Activated effector memory CD4-positive, alpha-beta T cell treated with anti-CD3 and anti-CD28 coated beads, Interleukin-2, amount 50 U/mL, for 16 hours (primary cell): ENCODE results near the gene NEK5.
"Not testable (repeated sequence)": the region's sequence is repeated elsewhere in the genome, so short reads cannot be mapped to it uniquely, and the experiment has no call there.

Source experiments
- DNase-seq: peaks from one replicate; pipeline ENCODE4 v3.0.0-alpha.2; 2020

The NEK5 gene, protein sequence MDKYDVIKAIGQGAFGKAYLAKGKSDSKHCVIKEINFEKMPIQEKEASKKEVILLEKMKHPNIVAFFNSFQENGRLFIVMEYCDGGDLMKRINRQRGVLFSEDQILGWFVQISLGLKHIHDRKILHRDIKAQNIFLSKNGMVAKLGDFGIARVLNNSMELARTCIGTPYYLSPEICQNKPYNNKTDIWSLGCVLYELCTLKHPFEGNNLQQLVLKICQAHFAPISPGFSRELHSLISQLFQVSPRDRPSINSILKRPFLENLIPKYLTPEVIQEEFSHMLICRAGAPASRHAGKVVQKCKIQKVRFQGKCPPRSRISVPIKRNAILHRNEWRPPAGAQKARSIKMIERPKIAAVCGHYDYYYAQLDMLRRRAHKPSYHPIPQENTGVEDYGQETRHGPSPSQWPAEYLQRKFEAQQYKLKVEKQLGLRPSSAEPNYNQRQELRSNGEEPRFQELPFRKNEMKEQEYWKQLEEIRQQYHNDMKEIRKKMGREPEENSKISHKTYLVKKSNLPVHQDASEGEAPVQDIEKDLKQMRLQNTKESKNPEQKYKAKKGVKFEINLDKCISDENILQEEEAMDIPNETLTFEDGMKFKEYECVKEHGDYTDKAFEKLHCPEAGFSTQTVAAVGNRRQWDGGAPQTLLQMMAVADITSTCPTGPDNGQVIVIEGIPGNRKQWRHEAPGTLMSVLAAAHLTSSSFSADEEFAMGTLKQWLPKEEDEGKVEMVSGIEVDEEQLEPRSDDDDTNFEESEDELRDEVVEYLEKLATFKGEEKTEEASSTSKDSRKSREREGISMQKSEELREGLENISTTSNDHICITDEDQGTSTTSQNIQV

GRCh38 chr13:52128714-52129700, at the start of gene NEK5:
NEK5 (minus strand) TSS chr13:52129073; CDS start chr13:52127482, 1,591 bp downstream.
- peak; percentile 83 for DNase-seq

DNA sequence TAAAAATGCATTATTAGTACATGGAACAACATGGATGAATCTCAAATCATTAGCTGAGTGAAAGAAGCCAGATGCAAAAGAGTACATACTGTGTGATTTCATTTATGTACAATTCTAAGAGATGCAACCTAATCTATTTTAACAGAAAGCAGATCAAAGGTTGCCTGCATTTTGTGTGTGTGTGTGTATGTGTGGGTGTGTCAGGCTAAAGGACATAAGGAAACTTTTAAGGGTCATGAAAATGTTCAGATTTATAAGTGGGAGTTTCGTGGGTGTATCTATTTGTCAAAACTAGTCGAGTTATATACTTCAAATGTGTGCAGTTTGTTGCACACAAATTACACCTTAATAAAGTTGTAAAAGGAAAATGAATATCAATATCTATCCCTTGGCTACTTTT, 48.4 kb upstream of the NEK5 start:
- DNase-seq: no peak

DNA sequence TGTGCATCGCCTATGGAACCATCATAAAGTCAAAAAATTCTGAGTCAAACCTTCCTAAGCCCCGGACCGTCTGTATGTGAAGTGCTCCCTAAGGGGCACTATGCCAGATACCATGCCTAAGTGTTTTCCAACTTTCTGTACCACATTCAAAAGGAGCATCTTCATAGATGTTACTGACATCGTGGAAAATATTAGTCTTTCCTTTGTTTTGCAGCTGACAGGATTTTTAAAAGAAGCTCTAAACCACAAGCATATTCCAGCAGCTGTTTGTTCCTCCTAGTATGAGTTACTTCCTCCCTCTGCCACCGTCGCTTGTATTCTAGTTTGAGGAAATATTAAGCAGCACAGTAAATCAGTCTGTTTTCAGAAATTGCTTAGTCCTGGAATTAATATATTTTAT, 45.1 kb upstream of the NEK5 start:
- not testable (repeated sequence) for DNase-seq

DNA sequence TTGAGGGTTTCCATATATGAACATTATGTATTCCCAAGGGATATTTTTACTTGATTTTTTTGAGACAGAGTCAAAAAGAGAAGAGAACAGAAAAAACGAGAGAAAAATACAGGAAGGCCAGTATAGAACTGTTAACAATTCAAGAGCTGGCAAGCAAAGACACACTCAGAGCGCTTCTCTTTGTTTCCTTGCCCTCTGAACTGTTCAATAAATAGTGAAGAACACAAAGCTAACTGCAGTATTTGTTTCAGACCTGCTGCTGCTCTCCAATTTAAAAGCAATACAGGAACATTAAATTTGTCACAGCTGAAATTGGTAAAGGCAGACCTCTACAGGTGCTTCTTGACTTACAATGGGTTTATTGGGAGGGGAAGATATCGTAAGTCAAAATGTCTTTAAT, 44.5 kb upstream of the NEK5 start:
- DNase-seq: no peak

DNA sequence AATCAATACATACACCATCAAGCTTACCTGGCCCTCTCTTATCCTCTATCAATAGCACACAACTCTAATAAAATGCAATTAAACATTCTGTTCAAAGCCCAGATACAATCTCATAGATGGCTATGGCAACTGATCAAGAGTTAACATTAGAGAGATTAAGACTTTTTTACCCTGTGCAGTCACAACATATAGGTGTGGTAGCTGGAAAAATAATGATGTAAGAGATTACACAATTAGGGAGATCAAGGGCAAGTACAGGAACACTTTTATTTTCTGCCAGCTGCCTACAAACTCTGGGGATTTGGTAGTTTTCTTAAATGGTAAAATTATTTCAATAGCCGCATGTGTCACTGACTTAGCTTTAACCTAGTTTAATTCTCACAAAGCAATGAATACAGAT, 42.8 kb upstream of the NEK5 start:
- DNase-seq: not testable (repeated sequence)

- DNase-seq: not testable (repeated sequence)
These were observed 42.0 kb upstream of the NEK5 start for GRCh38 chr13:52170828-52171391.

- DNase-seq: no peak
These were observed 41.0 kb upstream of the NEK5 start for GRCh38 chr13:52169839-52170238.

GRCh38 chr13:52165411-52165810, 36.5 kb upstream of the NEK5 start:
- DNase-seq: no peak

DNA sequence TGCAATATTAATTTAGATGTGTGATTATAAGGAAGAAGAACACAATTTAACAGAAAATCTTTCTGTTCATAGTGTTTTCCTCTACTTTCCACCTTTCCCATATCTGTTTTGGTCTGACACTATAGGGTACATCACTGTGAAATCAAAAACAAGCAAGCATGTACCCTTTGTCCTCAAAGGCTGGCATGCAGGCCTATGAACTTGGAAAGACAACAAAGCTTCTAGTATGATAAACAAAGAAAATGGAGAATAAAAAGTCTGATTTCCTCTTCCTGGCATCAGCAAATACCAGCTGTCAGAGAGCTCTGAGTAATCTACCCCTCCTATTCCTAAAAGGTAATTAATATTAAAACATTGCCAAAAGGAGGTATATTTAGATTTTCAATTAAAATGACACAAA, 36.1 kb upstream of the NEK5 start:
- no peak for DNase-seq

- not testable (repeated sequence) for DNase-seq
These were observed 35.0 kb upstream of the NEK5 start for GRCh38 chr13:52163878-52164277.

GRCh38 chr13:52162279-52163101, 33.6 kb upstream of the NEK5 start:
- no peak for DNase-seq

DNA sequence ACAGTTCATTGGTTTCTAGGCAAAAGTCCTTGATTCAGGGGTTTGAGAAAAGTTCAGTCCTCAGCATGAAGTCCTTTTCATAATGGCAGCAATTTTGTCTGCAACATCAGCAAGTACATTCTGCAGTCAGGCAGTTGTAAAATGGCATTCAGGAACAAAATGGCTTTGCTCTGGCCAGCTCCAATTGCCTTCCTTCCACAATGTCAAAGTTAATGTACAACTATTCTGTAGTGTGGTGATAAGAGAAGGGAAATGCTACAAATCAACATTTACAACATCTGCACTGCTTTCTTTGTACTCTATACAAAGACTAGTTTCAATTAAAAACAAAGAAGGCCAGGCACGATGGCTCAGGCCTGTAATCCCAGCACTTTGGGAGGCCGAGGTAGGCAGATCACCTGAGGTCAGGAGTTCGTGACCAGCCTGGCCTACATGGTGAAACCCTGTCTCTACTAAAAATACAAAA, 32.3 kb upstream of the NEK5 start:
- no peak for DNase-seq

- DNase-seq: no peak
These were observed 31.6 kb upstream of the NEK5 start for GRCh38 chr13:52160506-52160905.

- no peak for DNase-seq
These were observed 31.2 kb upstream of the NEK5 start for GRCh38 chr13:52160053-52160452.

DNA sequence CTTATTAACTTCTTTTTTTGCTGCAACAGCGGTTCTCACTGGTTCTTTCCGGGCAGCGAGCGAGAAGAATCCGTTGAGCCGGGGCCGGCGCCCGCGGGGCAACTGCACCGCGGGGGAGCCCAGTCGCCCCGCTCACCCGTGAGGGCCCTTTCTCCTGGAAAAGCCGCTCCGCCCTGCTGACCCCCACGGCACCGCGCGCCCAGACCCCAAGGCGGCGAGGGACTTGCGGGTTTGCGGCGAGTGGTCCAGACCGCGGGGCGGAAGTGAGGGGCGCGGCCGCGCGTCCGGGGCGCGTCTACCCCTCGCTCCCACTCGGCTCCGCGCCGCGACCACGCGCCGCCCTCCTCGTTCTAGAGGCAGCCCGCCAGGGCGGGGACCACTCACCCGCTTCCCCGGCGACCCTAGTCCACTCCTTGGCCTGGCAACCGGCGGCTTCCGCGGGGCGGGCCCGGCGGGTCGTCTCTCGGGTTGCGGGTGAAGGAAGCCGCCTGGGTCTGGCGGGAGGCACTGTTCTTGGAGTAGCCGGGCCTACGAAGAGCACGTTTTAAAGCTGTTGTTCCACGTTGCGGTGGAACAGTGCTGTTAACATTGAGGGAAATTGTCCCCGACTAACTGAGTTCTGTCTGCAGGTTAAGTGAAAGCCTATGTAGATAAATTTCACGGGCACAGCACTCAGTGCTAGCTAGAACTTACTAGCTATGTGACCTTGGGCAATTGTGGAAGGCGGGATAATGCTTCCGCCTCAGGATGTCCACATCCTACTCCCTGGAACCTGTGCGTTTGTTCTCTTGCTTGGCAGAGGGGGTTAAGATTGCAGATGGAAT, 30.5 kb upstream of the NEK5 start, which contains the start of gene NEK3:
NEK3 (minus strand) TSS at position 439 of the 824 bp plus-strand sequence. CDS start 3,406 bp downstream, outside the sequence.
- peak; percentile 80 for DNase-seq

DNA sequence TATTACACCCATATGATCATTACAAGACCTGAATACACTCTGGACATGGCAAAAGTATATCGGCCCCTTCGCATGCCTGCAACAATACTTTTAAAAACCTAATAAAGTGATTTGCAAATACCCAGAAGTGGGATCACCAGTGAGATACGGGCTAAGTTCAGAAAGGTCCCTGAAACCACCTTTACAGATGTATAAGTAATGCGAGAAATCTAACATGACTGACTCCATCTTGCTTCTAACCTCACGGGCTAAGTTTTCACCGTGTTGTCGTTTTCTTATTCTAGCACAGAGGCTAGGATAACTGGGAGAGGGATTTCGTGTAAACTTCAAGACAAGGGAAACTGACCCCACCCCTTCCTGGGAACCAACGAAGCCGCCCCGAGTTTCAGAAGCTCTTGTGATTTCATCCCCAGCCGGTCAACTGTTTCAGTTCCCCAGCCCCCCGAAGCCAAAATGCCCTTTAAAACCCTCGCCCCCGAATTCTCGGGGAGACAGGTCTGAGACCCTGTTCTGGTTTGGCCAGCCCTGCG, 29.8 kb upstream of the NEK5 start:
- DNase-seq: no peak

DNA sequence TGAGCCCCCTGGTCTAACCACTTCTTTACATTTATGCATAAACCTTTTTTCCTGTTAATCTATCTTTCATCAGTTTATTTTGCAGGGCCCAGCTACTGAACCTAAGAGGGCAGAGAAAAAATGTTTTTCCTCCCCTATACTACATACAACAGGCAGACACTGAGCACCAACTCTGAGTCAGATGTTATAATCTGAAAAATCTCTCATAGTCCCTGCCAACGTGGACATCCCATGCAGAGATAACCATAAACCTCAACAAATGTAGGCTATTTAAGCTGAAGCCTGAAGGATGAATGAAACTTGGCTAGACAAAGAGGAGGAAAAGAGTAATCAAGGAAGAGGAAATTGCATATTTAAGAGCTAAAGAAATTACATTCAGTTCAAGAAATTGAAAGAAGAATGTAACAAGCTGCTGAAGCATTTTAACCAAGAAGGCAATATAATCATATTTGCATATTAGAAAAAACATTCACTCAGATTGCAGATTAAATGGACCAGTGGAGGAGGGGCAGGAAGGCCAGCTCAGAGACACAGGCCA, 27.9 kb upstream of the NEK5 start:
- no peak for DNase-seq

GRCh38 chr13:52155177-52155576, 26.3 kb upstream of the NEK5 start:
- DNase-seq: no peak

DNA sequence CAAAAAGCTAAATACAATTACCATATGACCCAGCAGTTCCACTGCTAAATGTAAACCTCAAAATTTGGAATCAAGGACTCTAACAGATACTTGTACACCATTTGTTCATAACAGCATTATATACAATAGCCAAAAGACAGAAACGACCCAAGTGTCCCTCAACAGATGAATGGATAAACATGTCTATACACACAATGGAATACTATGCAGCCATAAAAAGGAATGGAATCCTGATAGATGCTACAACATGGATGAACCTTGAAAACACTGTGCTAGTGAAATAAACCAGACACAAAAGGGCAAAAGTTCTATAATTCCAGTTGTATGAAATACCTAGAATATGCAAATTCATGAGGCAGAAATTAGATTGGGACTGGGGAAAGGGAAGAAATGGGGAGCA, 18.4 kb upstream of the NEK5 start:
- no peak for DNase-seq

- no peak for DNase-seq
These were observed 12.4 kb upstream of the NEK5 start for GRCh38 chr13:52141299-52141698.
